Osteoblast (primary cell): ENCODE measurements around the gene MYO1F. TPM values are rescaled to one million over a fixed set of nuclear protein-coding genes. Genes with fewer than 3 reads are reported as not detected.

Source experiments
- DNase-seq: peaks from one replicate; pipeline ENCODE4 v3.0.0; 2011; ENCODE audit warnings: low spot score, mixed read lengths; ENCODE audit not compliant: insufficient read length; ENCODE audit errors: missing footprints
- H2AFZ ChIP-seq: 2 replicates; pipeline ENCODE4 v1.6.0; 2011; ENCODE audit warnings: mild to moderate bottlenecking, low read length
- H3K27ac ChIP-seq: 2 replicates; pipeline ENCODE4 v1.5.1; 2011; ENCODE audit warnings: mild to moderate bottlenecking, low read depth, low read length, moderate library complexity
- H3K27me3 ChIP-seq: 2 replicates; pipeline ENCODE4 v1.6.0; 2012; ENCODE audit warnings: mild to moderate bottlenecking, control low read depth, inconsistent platforms, low read length, moderate library complexity; ENCODE audit not compliant: insufficient read depth
- H3K36me3 ChIP-seq: 2 replicates; pipeline ENCODE4 v1.5.1; 2011; ENCODE audit warnings: mild to moderate bottlenecking, low read length, control low read depth, moderate library complexity; ENCODE audit not compliant: insufficient read depth
- H3K4me1 ChIP-seq: 2 replicates; pipeline ENCODE4 v1.5.1; 2011; ENCODE audit warnings: mild to moderate bottlenecking, low read length, control low read depth, moderate library complexity; ENCODE audit not compliant: insufficient read depth
- H3K4me2 ChIP-seq: 2 replicates; pipeline ENCODE4 v1.6.0; 2011; ENCODE audit warnings: mild to moderate bottlenecking, low read length; ENCODE audit not compliant: insufficient read depth
- H3K4me3 ChIP-seq: fragments of 200-600 bp; sonication (generic); 3 replicates; pipeline ENCODE4 v1.5.1; 2012; ENCODE audit warnings: mild to moderate bottlenecking, low read length, inconsistent platforms; ENCODE audit not compliant: insufficient read depth
- H3K79me2 ChIP-seq: 2 replicates; pipeline ENCODE4 v1.6.0; 2012; ENCODE audit warnings: mild to moderate bottlenecking, low read length, control low read depth, inconsistent platforms; ENCODE audit not compliant: insufficient read depth
- H3K9me3 ChIP-seq: 2 replicates; pipeline ENCODE4 v1.5.1; 2011; ENCODE audit warnings: low read depth, low read length, control low read depth
- H4K20me1 ChIP-seq: 2 replicates; pipeline ENCODE4 v1.6.0; 2012; ENCODE audit warnings: mild to moderate bottlenecking, low read length, control low read depth; ENCODE audit not compliant: insufficient read depth
- total RNA-seq: library from RNA; depleted of rRNA; stranded (reverse); fragments of >200 nt; gene quantifications from 2 replicates; pipeline ENCODE4 v1.2.3, GENCODE V29; 2012
- TF ChIP-seq, protein P1 (sequence below): IDR thresholded peaks from 2 replicates; pipeline ENCODE4 v1.5.1; 2011; ENCODE audit warnings: mild to moderate bottlenecking, low read depth, low read length, moderate library complexity; ENCODE audit errors: extremely low read depth

The MYO1F gene
- total RNA-seq, 1 donor: 0.72 TPM

DNA sequence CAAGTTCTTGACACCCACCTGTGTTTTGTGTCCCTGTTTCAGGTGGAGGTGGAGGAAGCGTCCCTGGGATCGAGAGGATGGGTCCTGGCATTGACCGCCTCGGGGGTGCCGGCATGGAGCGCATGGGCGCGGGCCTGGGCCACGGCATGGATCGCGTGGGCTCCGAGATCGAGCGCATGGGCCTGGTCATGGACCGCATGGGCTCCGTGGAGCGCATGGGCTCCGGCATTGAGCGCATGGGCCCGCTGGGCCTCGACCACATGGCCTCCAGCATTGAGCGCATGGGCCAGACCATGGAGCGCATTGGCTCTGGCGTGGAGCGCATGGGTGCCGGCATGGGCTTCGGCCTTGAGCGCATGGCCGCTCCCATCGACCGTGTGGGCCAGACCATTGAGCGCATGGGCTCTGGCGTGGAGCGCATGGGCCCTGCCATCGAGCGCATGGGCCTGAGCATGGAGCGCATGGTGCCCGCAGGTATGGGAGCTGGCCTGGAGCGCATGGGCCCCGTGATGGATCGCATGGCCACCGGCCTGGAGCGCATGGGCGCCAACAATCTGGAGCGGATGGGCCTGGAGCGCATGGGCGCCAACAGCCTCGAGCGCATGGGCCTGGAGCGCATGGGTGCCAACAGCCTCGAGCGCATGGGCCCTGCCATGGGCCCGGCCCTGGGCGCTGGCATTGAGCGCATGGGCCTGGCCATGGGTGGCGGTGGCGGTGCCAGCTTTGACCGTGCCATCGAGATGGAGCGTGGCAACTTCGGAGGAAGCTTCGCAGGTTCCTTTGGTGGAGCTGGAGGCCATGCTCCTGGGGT, 91.5 kb downstream of the MYO1F start:
- H3K4me2 ChIP-seq: no peak overlapping the region
- H4K20me1 ChIP-seq: peaks cover 41% of the 10 kb centered on the region
- H3K9me3 ChIP-seq: no peaks in the 10 kb centered on the region
- H3K4me3 ChIP-seq: no peak overlapping the region
- H3K79me2 ChIP-seq: peaks cover 45% of the 10 kb centered on the region
- H3K27ac ChIP-seq: no peak overlapping the region
- H3K4me1 ChIP-seq: no peaks in the 10 kb centered on the region
- H2AFZ ChIP-seq: no peak overlapping the region
- TF ChIP-seq, protein P1, sequence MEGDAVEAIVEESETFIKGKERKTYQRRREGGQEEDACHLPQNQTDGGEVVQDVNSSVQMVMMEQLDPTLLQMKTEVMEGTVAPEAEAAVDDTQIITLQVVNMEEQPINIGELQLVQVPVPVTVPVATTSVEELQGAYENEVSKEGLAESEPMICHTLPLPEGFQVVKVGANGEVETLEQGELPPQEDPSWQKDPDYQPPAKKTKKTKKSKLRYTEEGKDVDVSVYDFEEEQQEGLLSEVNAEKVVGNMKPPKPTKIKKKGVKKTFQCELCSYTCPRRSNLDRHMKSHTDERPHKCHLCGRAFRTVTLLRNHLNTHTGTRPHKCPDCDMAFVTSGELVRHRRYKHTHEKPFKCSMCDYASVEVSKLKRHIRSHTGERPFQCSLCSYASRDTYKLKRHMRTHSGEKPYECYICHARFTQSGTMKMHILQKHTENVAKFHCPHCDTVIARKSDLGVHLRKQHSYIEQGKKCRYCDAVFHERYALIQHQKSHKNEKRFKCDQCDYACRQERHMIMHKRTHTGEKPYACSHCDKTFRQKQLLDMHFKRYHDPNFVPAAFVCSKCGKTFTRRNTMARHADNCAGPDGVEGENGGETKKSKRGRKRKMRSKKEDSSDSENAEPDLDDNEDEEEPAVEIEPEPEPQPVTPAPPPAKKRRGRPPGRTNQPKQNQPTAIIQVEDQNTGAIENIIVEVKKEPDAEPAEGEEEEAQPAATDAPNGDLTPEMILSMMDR: no peak
- H3K36me3 ChIP-seq: peaks cover 70% of the 10 kb centered on the region
- H3K27me3 ChIP-seq: no peaks in the 10 kb centered on the region
- no peak for DNase-seq

- no peaks in the 10 kb centered on the region for H3K4me1 ChIP-seq
- H3K9me3 ChIP-seq: no peaks in the 10 kb centered on the region
- H2AFZ ChIP-seq: no peak overlapping the region
- no peak overlapping the region for H3K4me3 ChIP-seq
- no peaks in the 10 kb centered on the region for H3K27me3 ChIP-seq
- H3K36me3 ChIP-seq: peaks cover 73% of the 10 kb centered on the region
- TF ChIP-seq, protein P1: no peak
- peaks cover 48% of the 10 kb centered on the region for H4K20me1 ChIP-seq
- no peak overlapping the region for H3K27ac ChIP-seq
- H3K4me2 ChIP-seq: no peak overlapping the region
- peaks cover 57% of the 10 kb centered on the region for H3K79me2 ChIP-seq
- DNase-seq: no peak
These were observed 92.8 kb downstream of the MYO1F start for GRCh38 chr19:8484331-8484894.

DNA sequence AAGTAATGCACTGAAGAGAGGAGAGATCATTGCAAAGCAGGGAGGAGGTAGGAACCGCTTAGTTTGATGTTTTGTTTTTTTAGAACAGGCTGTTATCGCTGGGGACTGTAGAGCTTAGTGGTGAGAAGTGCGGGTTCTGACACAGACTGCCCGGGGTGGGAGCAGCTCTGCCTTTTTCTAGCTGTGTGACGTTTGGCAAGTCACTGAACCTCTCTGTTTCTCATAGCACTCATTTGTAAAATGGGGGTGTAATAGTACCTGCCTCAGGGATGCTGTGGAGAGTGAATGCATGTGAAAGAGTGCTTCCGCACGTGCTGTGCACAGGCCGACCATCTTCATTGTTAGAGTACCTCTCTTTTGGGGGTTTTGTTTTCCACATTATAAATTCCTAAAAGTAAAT, 94.1 kb downstream of the MYO1F start:
- TF ChIP-seq, protein P1: no peak
- peaks cover 47% of the 10 kb centered on the region for H4K20me1 ChIP-seq
- H2AFZ ChIP-seq: no peak overlapping the region
- no peak overlapping the region for H3K27ac ChIP-seq
- H3K4me3 ChIP-seq: no peak overlapping the region
- H3K36me3 ChIP-seq: peaks cover 71% of the 10 kb centered on the region
- H3K9me3 ChIP-seq: no peaks in the 10 kb centered on the region
- no peak overlapping the region for H3K4me2 ChIP-seq
- DNase-seq: no peak
- H3K4me1 ChIP-seq: no peaks in the 10 kb centered on the region
- peaks cover 68% of the 10 kb centered on the region for H3K79me2 ChIP-seq
- no peaks in the 10 kb centered on the region for H3K27me3 ChIP-seq

DNA sequence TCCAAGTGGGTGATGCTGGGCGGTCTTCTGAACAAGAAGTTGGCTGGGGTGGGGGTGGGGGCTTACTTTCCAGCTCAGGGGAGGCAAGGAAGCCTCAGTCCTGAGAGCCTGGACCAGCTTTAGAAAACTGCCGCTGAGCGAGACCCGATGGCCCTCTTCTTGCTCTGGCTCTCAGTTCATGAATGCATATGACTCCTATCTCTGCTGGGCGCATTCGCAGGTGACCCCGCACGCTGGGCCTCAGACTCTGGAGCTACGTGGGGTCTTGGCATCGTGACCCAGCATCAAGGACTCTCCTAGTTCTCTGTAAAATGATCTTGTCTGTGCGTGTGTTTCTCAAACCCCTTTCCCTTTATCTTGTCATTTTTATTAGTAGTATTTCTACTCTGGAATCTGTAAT, 94.5 kb downstream of the MYO1F start:
- Histone ChIP-seq H3K36me3 (peaks cover 70% of the 10 kb centered on the region), H3K27me3 (no peaks in the 10 kb centered on the region), H4K20me1 (peaks cover 47% of the 10 kb centered on the region), H3K79me2 (peaks cover 73% of the 10 kb centered on the region), H3K4me3 (no peak overlapping the region), H3K4me1 (no peaks in the 10 kb centered on the region), H3K4me2 (no peak overlapping the region), H3K9me3 (no peaks in the 10 kb centered on the region), H2AFZ (no peak overlapping the region), H3K27ac (no peak overlapping the region)
- no peak for DNase-seq
- TF ChIP-seq, protein P1: no peak
